ENCODE measurements around the gene MEPE. TPM values are rescaled to one million over a fixed set of nuclear protein-coding genes. Genes with fewer than 3 reads are reported as not detected.

The MEPE gene
- total RNA-seq, 1 donor from 2014 or later = not detected

DNA sequence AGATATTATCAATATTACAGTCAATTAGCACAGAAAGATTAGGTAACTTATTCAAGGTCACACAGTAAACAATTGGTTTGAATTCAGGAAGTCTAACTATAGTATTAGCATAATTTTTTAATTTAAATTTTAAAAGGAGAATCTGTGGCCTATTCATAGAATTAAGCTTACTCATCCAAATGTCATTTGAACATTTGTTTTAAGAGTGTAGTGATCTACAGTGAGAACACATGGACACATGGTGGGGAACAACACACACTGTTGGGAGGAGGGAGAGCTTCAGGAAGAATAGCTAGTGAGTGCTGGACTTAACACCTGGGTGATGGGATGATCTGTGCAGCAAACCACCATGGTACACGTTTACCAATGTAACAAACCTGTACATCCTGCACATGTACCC lies 48.3 kb downstream of the MEPE start:
- Histone ChIP-seq H3K36me3 (no peaks in the 10 kb centered on the region), H3K79me2 (ENCODE audit: low read depth) (no peaks in the 10 kb centered on the region), H2AFZ (replicated peaks) (no peak overlapping the region), H3K4me1 (no peaks in the 10 kb centered on the region), H3K9ac (no peak overlapping the region), H3K27me3 (no peaks in the 10 kb centered on the region), H3K4me3 (no peak overlapping the region), H3K4me2 (no peak overlapping the region), H3F3A (ENCODE audit: low read depth) (no peaks in the 10 kb centered on the region), H3K9me3 (ENCODE audit: low read depth) (no peaks in the 10 kb centered on the region), H3K27ac (no peak overlapping the region), H4K20me1 (ENCODE audit: low read depth) (no peaks in the 10 kb centered on the region)
- Mint-ChIP-seq H3K27ac (no peak overlapping the region), H3K27me3 (ENCODE audit: insufficient read depth, low read depth) (peaks cover 2% of the 10 kb centered on the region), H3K4me1 (no peaks in the 10 kb centered on the region), H3K4me3 (no peak overlapping the region), H3K9me3 (no peaks in the 10 kb centered on the region), H3K36me3 (no peaks in the 10 kb centered on the region)
- no peak for DNase-seq (ENCODE audit: low spot score)
- no peak for TF ChIP-seq EZH2phosphoT487 (IDR thresholded peaks at IDR 0.05)
- TF ChIP-seq, protein P1, sequence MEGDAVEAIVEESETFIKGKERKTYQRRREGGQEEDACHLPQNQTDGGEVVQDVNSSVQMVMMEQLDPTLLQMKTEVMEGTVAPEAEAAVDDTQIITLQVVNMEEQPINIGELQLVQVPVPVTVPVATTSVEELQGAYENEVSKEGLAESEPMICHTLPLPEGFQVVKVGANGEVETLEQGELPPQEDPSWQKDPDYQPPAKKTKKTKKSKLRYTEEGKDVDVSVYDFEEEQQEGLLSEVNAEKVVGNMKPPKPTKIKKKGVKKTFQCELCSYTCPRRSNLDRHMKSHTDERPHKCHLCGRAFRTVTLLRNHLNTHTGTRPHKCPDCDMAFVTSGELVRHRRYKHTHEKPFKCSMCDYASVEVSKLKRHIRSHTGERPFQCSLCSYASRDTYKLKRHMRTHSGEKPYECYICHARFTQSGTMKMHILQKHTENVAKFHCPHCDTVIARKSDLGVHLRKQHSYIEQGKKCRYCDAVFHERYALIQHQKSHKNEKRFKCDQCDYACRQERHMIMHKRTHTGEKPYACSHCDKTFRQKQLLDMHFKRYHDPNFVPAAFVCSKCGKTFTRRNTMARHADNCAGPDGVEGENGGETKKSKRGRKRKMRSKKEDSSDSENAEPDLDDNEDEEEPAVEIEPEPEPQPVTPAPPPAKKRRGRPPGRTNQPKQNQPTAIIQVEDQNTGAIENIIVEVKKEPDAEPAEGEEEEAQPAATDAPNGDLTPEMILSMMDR (IDR thresholded peaks at IDR 0.05) = no peak
- TF ChIP-seq EZH2 (IDR thresholded peaks at IDR 0.05) = no peak

DNA sequence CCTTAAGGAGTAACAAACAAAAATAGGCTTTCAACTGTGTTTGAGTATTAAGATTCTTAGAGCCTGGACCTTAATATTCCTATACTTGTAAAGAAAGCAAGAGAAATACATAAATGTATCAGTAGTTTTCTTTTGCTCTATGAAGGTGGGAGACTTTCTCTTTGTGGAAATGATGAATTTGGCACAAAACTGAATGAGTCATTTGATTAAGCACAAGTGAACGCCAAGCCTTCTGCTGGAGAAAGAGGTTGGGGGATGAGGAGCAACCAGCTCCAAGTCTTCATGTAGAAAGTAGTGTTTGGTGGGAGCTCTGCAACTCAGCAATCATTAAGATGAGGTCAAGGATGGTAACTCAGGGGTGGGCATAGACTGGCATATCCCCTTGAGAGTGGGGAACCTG lies 49.6 kb downstream of the MEPE start:
- Histone ChIP-seq H3K4me1 (no peaks in the 10 kb centered on the region), H3K36me3 (no peaks in the 10 kb centered on the region), H4K20me1 (ENCODE audit: low read depth) (no peaks in the 10 kb centered on the region), H3K9ac (no peak overlapping the region), H3K4me3 (no peak overlapping the region), H3K9me3 (ENCODE audit: low read depth) (no peaks in the 10 kb centered on the region), H3K27ac (no peak overlapping the region), H3K79me2 (ENCODE audit: low read depth) (no peaks in the 10 kb centered on the region), H2AFZ (replicated peaks) (no peak overlapping the region), H3K27me3 (no peaks in the 10 kb centered on the region), H3K4me2 (no peak overlapping the region), H3F3A (ENCODE audit: low read depth) (no peaks in the 10 kb centered on the region)
- H3K4me1 Mint-ChIP-seq = no peaks in the 10 kb centered on the region
- H3K4me3 Mint-ChIP-seq = no peak overlapping the region
- H3K27me3 Mint-ChIP-seq (ENCODE audit: insufficient read depth, low read depth) = peaks cover 2% of the 10 kb centered on the region
- no peak for TF ChIP-seq EZH2 (IDR thresholded peaks at IDR 0.05)
- TF ChIP-seq, protein P1 (IDR thresholded peaks at IDR 0.05) = no peak
- no peak for TF ChIP-seq EZH2phosphoT487 (IDR thresholded peaks at IDR 0.05)
- no peaks in the 10 kb centered on the region for H3K36me3 Mint-ChIP-seq
- DNase-seq (ENCODE audit: low spot score) = no peak
- H3K27ac Mint-ChIP-seq = no peak overlapping the region
- H3K9me3 Mint-ChIP-seq = no peaks in the 10 kb centered on the region

DNA sequence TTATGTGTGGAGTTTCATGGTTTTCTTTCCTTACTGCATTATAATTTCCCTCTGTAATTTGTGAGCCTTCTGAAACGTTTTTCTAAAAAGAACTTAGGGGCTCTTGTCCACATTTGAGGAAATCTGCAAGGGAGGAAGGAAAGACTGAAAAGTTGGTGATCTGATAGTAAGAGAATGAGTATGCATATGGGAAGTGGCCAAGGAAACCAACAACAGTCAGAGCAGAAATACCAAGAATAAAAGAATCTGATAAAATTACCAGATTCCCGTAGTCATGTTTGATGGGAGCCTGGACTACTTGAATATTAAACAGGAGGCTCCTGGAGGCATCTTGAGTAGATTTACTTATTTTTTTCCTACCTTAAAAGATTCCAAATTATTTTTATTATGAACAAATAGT lies 50.1 kb downstream of the MEPE start:
- no peaks in the 10 kb centered on the region for H3K4me1 ChIP-seq
- DNase-seq (ENCODE audit: low spot score) = no peak
- H3K4me3 ChIP-seq = no peak overlapping the region
- no peak overlapping the region for H3K4me2 ChIP-seq
- H3K4me1 Mint-ChIP-seq = no peaks in the 10 kb centered on the region
- H2AFZ ChIP-seq (replicated peaks) = no peak overlapping the region
- H3K27ac ChIP-seq = no peak overlapping the region
- H3K27me3 Mint-ChIP-seq (ENCODE audit: insufficient read depth, low read depth) = peaks cover 2% of the 10 kb centered on the region
- no peak overlapping the region for H3K27ac Mint-ChIP-seq
- no peaks in the 10 kb centered on the region for H3K27me3 ChIP-seq
- no peaks in the 10 kb centered on the region for H3K36me3 ChIP-seq
- no peaks in the 10 kb centered on the region for H3K36me3 Mint-ChIP-seq
- no peaks in the 10 kb centered on the region for H3K9me3 Mint-ChIP-seq
- H4K20me1 ChIP-seq (ENCODE audit: low read depth) = no peaks in the 10 kb centered on the region
- H3F3A ChIP-seq (ENCODE audit: low read depth) = no peaks in the 10 kb centered on the region
- H3K9me3 ChIP-seq (ENCODE audit: low read depth) = no peaks in the 10 kb centered on the region
- TF ChIP-seq EZH2 (IDR thresholded peaks at IDR 0.05) (no peak), EZH2phosphoT487 (IDR thresholded peaks at IDR 0.05) (no peak)
- TF ChIP-seq, protein P1 (IDR thresholded peaks at IDR 0.05) = no peak
- no peak overlapping the region for H3K9ac ChIP-seq
- H3K79me2 ChIP-seq (ENCODE audit: low read depth) = no peaks in the 10 kb centered on the region
- H3K4me3 Mint-ChIP-seq = no peak overlapping the region
